T-helper 1 cell treated with Interleukin-12 subunit alpha and Interleukin-12 subunit beta and Interleukin-4 antibody, amounts not matched to agents 30 μg/mL and 1 μg/mL, for 36 hours (primary cell): Measurements from ENCODE around the gene HRC.

Source experiments
- H3K27ac Mint-ChIP-seq: one replicate; pipeline ENCODE4 v1.8.0; 2021; ENCODE audit warnings: mild to moderate bottlenecking, mixed read lengths
- H3K27me3 Mint-ChIP-seq: one replicate; pipeline ENCODE4 v1.8.0; 2021; ENCODE audit warnings: low read depth, mixed read lengths
- H3K36me3 Mint-ChIP-seq: one replicate; pipeline ENCODE4 v1.8.0; 2021; ENCODE audit warnings: low read depth, mixed read lengths
- H3K4me1 Mint-ChIP-seq: one replicate; pipeline ENCODE4 v1.8.0; 2021; ENCODE audit warnings: low read depth, mixed read lengths
- H3K4me3 Mint-ChIP-seq: one replicate; pipeline ENCODE4 v1.8.0; 2021; ENCODE audit warnings: mild to moderate bottlenecking, moderate library complexity, mixed read lengths
- H3K9me3 Mint-ChIP-seq: one replicate; pipeline ENCODE4 v1.8.0; 2021; ENCODE audit warnings: mixed read lengths

Gene HRC

GRCh38 chr19:49180659-49181058 is 25.5 kb upstream of the HRC start:
- no peaks in the 10 kb centered on the region for H3K27me3 Mint-ChIP-seq
- H3K36me3 Mint-ChIP-seq: no peaks in the 10 kb centered on the region
- H3K4me3 Mint-ChIP-seq: no peak overlapping the region
- H3K4me1 Mint-ChIP-seq: peaks cover 3% of the 10 kb centered on the region
- H3K9me3 Mint-ChIP-seq: peaks cover 17% of the 10 kb centered on the region
- no peak overlapping the region for H3K27ac Mint-ChIP-seq

GRCh38 chr19:49173198-49173597 is 18.0 kb upstream of the HRC start:
- Mint-ChIP-seq H3K27me3 (no peaks in the 10 kb centered on the region), H3K36me3 (no peaks in the 10 kb centered on the region)

GRCh38 chr19:49168421-49168820 is 13.2 kb upstream of the HRC start:
- no peaks in the 10 kb centered on the region for H3K9me3 Mint-ChIP-seq
- H3K4me3 Mint-ChIP-seq: no peak overlapping the region
- H3K36me3 Mint-ChIP-seq: no peaks in the 10 kb centered on the region
- no peaks in the 10 kb centered on the region for H3K4me1 Mint-ChIP-seq
- no peak overlapping the region for H3K27ac Mint-ChIP-seq
- peaks cover 4% of the 10 kb centered on the region for H3K27me3 Mint-ChIP-seq

More at GRCh38 chr19:49173198-49173597, 18.0 kb upstream of the HRC start:
- H3K9me3 Mint-ChIP-seq: no peaks in the 10 kb centered on the region
- H3K27ac Mint-ChIP-seq: no peak overlapping the region
- H3K4me3 Mint-ChIP-seq: no peak overlapping the region
- peaks cover 3% of the 10 kb centered on the region for H3K4me1 Mint-ChIP-seq

GRCh38 chr19:49167857-49168409 is 12.7 kb upstream of the HRC start:
- Mint-ChIP-seq H3K4me3 (no peak overlapping the region), H3K27me3 (peaks cover 4% of the 10 kb centered on the region), H3K9me3 (no peaks in the 10 kb centered on the region)

GRCh38 chr19:49165865-49166301 is 10.7 kb upstream of the HRC start:
- H3K27me3 Mint-ChIP-seq: peaks cover 6% of the 10 kb centered on the region
- no peaks in the 10 kb centered on the region for H3K36me3 Mint-ChIP-seq
- H3K9me3 Mint-ChIP-seq: no peaks in the 10 kb centered on the region
- H3K4me1 Mint-ChIP-seq: no peaks in the 10 kb centered on the region
- no peak overlapping the region for H3K4me3 Mint-ChIP-seq
- H3K27ac Mint-ChIP-seq: no peak overlapping the region

More at GRCh38 chr19:49167857-49168409, 12.7 kb upstream of the HRC start:
- Mint-ChIP-seq H3K36me3 (no peaks in the 10 kb centered on the region), H3K27ac (no peak overlapping the region), H3K4me1 (no peaks in the 10 kb centered on the region)

- no peaks in the 10 kb centered on the region for H3K4me1 Mint-ChIP-seq
- H3K27me3 Mint-ChIP-seq: peaks cover 10% of the 10 kb centered on the region
- H3K27ac Mint-ChIP-seq: no peak overlapping the region
- no peaks in the 10 kb centered on the region for H3K9me3 Mint-ChIP-seq
- H3K4me3 Mint-ChIP-seq: no peak overlapping the region
- no peaks in the 10 kb centered on the region for H3K36me3 Mint-ChIP-seq
Measured at GRCh38 chr19:49165111-49165750, 10.0 kb upstream of the HRC start.

GRCh38 chr19:49161987-49162386 is 6.8 kb upstream of the HRC start:
- Mint-ChIP-seq H3K9me3 (no peaks in the 10 kb centered on the region), H3K27ac (no peak overlapping the region), H3K4me1 (peaks cover 7% of the 10 kb centered on the region), H3K27me3 (peaks cover 30% of the 10 kb centered on the region), H3K36me3 (no peaks in the 10 kb centered on the region), H3K4me3 (no peak overlapping the region)

- H3K4me1 Mint-ChIP-seq: peaks cover 9% of the 10 kb centered on the region
- H3K36me3 Mint-ChIP-seq: no peaks in the 10 kb centered on the region
- H3K4me3 Mint-ChIP-seq: no peak overlapping the region
- H3K27me3 Mint-ChIP-seq: peaks cover 34% of the 10 kb centered on the region
- no peaks in the 10 kb centered on the region for H3K9me3 Mint-ChIP-seq
- no peak overlapping the region for H3K27ac Mint-ChIP-seq
Measured at GRCh38 chr19:49160450-49161189, 5.4 kb upstream of the HRC start.

GRCh38 chr19:49157445-49158224 is 2.4 kb upstream of the HRC start, which contains the start of gene TRPM4:
TSS of gene TRPM4 (plus strand) at chr19:49157792. CDS start at chr19:49157867, 75 bp downstream.
- peaks cover 59% of the 10 kb centered on the region for H3K27me3 Mint-ChIP-seq
- peak within 1 kb of the TSS; percentile 76 for H3K4me3 Mint-ChIP-seq
- peaks cover 13% of the 10 kb centered on the region for H3K4me1 Mint-ChIP-seq
- no peak within 1 kb of the TSS for H3K27ac Mint-ChIP-seq
- H3K9me3 Mint-ChIP-seq: no peaks in the 10 kb centered on the region
- no peaks in the 10 kb centered on the region for H3K36me3 Mint-ChIP-seq

GRCh38 chr19:49155820-49156346 is 687 bp upstream of the HRC start:
- Mint-ChIP-seq H3K27ac (no peak overlapping the region), H3K27me3 (peaks cover 75% of the 10 kb centered on the region), H3K36me3 (no peaks in the 10 kb centered on the region), H3K9me3 (no peaks in the 10 kb centered on the region), H3K4me3 (peak overlapping the region; percentile 31), H3K4me1 (peaks cover 17% of the 10 kb centered on the region)

GRCh38 chr19:49154279-49154678 is 917 bp downstream of the HRC start:
- Mint-ChIP-seq H3K36me3 (no peaks in the 10 kb centered on the region), H3K4me3 (no peak overlapping the region), H3K27me3 (peaks cover 77% of the 10 kb centered on the region), H3K9me3 (no peaks in the 10 kb centered on the region), H3K4me1 (peaks cover 20% of the 10 kb centered on the region), H3K27ac (no peak overlapping the region)

GRCh38 chr19:49153167-49153809 is 1.9 kb downstream of the HRC start:
- H3K27me3 Mint-ChIP-seq: peaks cover 81% of the 10 kb centered on the region
- H3K4me3 Mint-ChIP-seq: peak overlapping the region; percentile 7
- peak overlapping the region; percentile 4 for H3K27ac Mint-ChIP-seq

GRCh38 chr19:49152119-49152550 is 3.1 kb downstream of the HRC start:
- Mint-ChIP-seq H3K36me3 (no peaks in the 10 kb centered on the region), H3K4me1 (peaks cover 20% of the 10 kb centered on the region), H3K4me3 (no peak overlapping the region), H3K9me3 (no peaks in the 10 kb centered on the region), H3K27ac (no peak overlapping the region), H3K27me3 (peaks cover 86% of the 10 kb centered on the region)

More at GRCh38 chr19:49153167-49153809, 1.9 kb downstream of the HRC start:
- no peaks in the 10 kb centered on the region for H3K9me3 Mint-ChIP-seq
- H3K36me3 Mint-ChIP-seq: no peaks in the 10 kb centered on the region
- peaks cover 24% of the 10 kb centered on the region for H3K4me1 Mint-ChIP-seq
